Hematopoietic multipotent progenitor cell treated with erythropoietin and hydrocortisone succinate and interleukin-3 and kit ligand, for 6 days (in vitro differentiated cells): Measurements from ENCODE around the gene BSPRY.
A peak's percentile ranks its signal among the peaks of the same experiment; 100 is the strongest.
"Not testable (repeated sequence)": the region's sequence is repeated elsewhere in the genome, so short reads cannot be mapped to it uniquely, and the experiment has no call there.

Experiments
- DNase-seq: peaks from one replicate; pipeline ENCODE4 v3.0.0-alpha.2; 2015

The BSPRY gene

GRCh38 chr9:113372059-113372458, 22.7 kb downstream of the BSPRY start:
- no peak for DNase-seq

GRCh38 chr9:113373256-113373655, 23.9 kb downstream of the BSPRY start:
- DNase-seq = no peak

- no peak for DNase-seq
Measured at GRCh38 chr9:113373676-113374392, 24.5 kb downstream of the BSPRY start.

GRCh38 chr9:113375057-113376023, 26.0 kb downstream of the BSPRY start:
- peak; percentile 34 for DNase-seq

- DNase-seq = peak; percentile 88
Measured at GRCh38 chr9:113376634-113377567, 27.6 kb downstream of the BSPRY start, which contains the start of gene HDHD3. HDHD3 (minus strand) TSS chr9:113376986; CDS start chr9:113374354, 2,632 bp downstream.

- peak; percentile 74 for DNase-seq
Measured at GRCh38 chr9:113379094-113379828, 29.9 kb downstream of the BSPRY start.

- DNase-seq = not testable (repeated sequence)
Measured at GRCh38 chr9:113379829-113380210, 30.5 kb downstream of the BSPRY start.

- no peak for DNase-seq
Measured at GRCh38 chr9:113380869-113381378, 31.6 kb downstream of the BSPRY start.

GRCh38 chr9:113381441-113381840, 32.1 kb downstream of the BSPRY start:
- not testable (repeated sequence) for DNase-seq

- DNase-seq = no peak
Measured at GRCh38 chr9:113381909-113382411, 32.6 kb downstream of the BSPRY start.

GRCh38 chr9:113386571-113387393, 37.4 kb downstream of the BSPRY start:
- no peak for DNase-seq

- no peak for DNase-seq
Measured at GRCh38 chr9:113387560-113388230, 38.4 kb downstream of the BSPRY start.

GRCh38 chr9:113388833-113389232, 39.5 kb downstream of the BSPRY start:
- no peak for DNase-seq

GRCh38 chr9:113389451-113389850, 40.1 kb downstream of the BSPRY start:
- DNase-seq = no peak

GRCh38 chr9:113390192-113390960, 41.0 kb downstream of the BSPRY start:
- no peak for DNase-seq

- no peak for DNase-seq
Measured at GRCh38 chr9:113391917-113392316, 42.6 kb downstream of the BSPRY start.

GRCh38 chr9:113393281-113393680, 43.9 kb downstream of the BSPRY start:
- DNase-seq = no peak

- no peak for DNase-seq
Measured at GRCh38 chr9:113395000-113395861, 45.9 kb downstream of the BSPRY start.
